ENCODE results near the gene BTBD1.

GRCh38 chr15:83112233-83112955, 45.3 kb upstream of the BTBD1 start:
- no peak for TF ChIP-seq CTCF (IDR thresholded peaks at IDR 0.05)
- peak; percentile 14 to 84 (median 79) for TF ChIP-seq EP300 (IDR thresholded peaks at IDR 0.05)
- TF ChIP-seq POLR2AphosphoS5 (IDR thresholded peaks at IDR 0.05), result peak; percentile 19 to 43
- TF ChIP-seq POLR2A (IDR thresholded peaks at IDR 0.05), result no peak

Measured in upper lobe of left lung (tissue), 4 donors.